ENCODE results near the gene RAMP3.

GRCh38 chr7:45163692-45164052, 6.1 kb downstream of the RAMP3 start:
- TF ChIP-seq CTCF (conservative IDR thresholded peaks at IDR 0.05 in 1 of 2, IDR thresholded peaks at IDR 0.05 in 1 of 2; ENCODE audit: extremely low read depth in 1 of 2, insufficient read depth in 1 of 2, low read depth in 1 of 2, low read length in 2 of 2), result no peak
- no peak for TF ChIP-seq EZH2 (IDR thresholded peaks at IDR 0.05; ENCODE audit: borderline replicate concordance, low read length)

Measured in mammary epithelial cell (primary cell).